Umbilical cord (tissue), 2 donors: ENCODE data around the gene SPACA4. TPM values are rescaled to one million over a fixed set of nuclear protein-coding genes. Genes with fewer than 3 reads are reported as not detected.
"Not testable (repeated sequence)": the region's sequence is repeated elsewhere in the genome, so short reads cannot be mapped to it uniquely, and the experiment has no call there.

Experiments used
- DNase-seq: peaks from one replicate; pipeline ENCODE4 v3.0.0-alpha.2; 2015; ENCODE audit warnings: low spot score
- total RNA-seq: library from RNA; depleted of rRNA; stranded (reverse); fragments of >200 nt; gene quantifications from one replicate; pipeline ENCODE4 v1.2.3, GENCODE V29; 2014; ENCODE audit warnings: low replicate concordance; ENCODE audit not compliant: insufficient read depth

Gene SPACA4
- total RNA-seq, 1 donor from 2014 or later, result not detected

GRCh38 chr19:48618278-48618915, 11.9 kb downstream of the SPACA4 start:
- DNase-seq, result no peak

GRCh38 chr19:48618916-48619691, 12.6 kb downstream of the SPACA4 start, which contains the start of the genes RPL18 and SPHK2:
Gene RPL18, minus strand, starts transcription at chr19:48619178. Its CDS starts 35 bp downstream, at chr19:48619143.
Gene SPHK2, plus strand, starts transcription at chr19:48619506. Its CDS starts 1,009 bp downstream, at chr19:48620515.
- peak; percentile 100 for DNase-seq

- DNase-seq, result no peak
Measured at GRCh38 chr19:48619692-48620585, 13.4 kb downstream of the SPACA4 start.

GRCh38 chr19:48623556-48624066, 17.1 kb downstream of the SPACA4 start:
- DNase-seq, result no peak

GRCh38 chr19:48624067-48624594, 17.6 kb downstream of the SPACA4 start:
- DNase-seq, result peak; percentile 99

GRCh38 chr19:48624791-48625723, 18.5 kb downstream of the SPACA4 start:
- no peak for DNase-seq

GRCh38 chr19:48625891-48626327, 19.4 kb downstream of the SPACA4 start:
- no peak for DNase-seq

- no peak for DNase-seq
Measured at GRCh38 chr19:48627201-48627864, 20.8 kb downstream of the SPACA4 start.

GRCh38 chr19:48627865-48628314, 21.3 kb downstream of the SPACA4 start:
- no peak for DNase-seq

GRCh38 chr19:48628486-48629296, 22.1 kb downstream of the SPACA4 start:
- DNase-seq, result no peak

GRCh38 chr19:48629297-48629598, 22.7 kb downstream of the SPACA4 start:
- no peak for DNase-seq

- no peak for DNase-seq
Measured at GRCh38 chr19:48629599-48630295, 23.2 kb downstream of the SPACA4 start.

GRCh38 chr19:48630296-48631063, 23.9 kb downstream of the SPACA4 start:
- peak; percentile 78 for DNase-seq

GRCh38 chr19:48631225-48631624, 24.7 kb downstream of the SPACA4 start:
- DNase-seq, result no peak

GRCh38 chr19:48632286-48632685, 25.7 kb downstream of the SPACA4 start:
- DNase-seq, result not testable (repeated sequence)

GRCh38 chr19:48632692-48633147, 26.2 kb downstream of the SPACA4 start:
- no peak for DNase-seq
